IMR-90 (cell line): Measurements from ENCODE around the gene KRTAP10-3. TPM values are rescaled to one million over a fixed set of nuclear protein-coding genes. Genes with fewer than 3 reads are reported as not detected.

Source experiments
- ATAC-seq: fragments of 200-7000 bp; cut with Tn5 transposase; 2 replicates; pipeline ENCODE4 v1.9.1; 2020; ENCODE audit warnings: low read depth, mild to moderate bottlenecking, moderate library complexity
- BruUV-seq: library from RNA; stranded (reverse); fragments of 400-500 nt; replicated peaks from 2 replicates; lab custom pipeline; 2021; lab: Mats Ljungman, UMichigan
- CTCF ChIA-PET: fragments of 300-600 bp; formaldehyde crosslinking; extraction: SDS; loops from one replicate; lab custom pipeline; 2021; ENCODE audit warnings: antibody characterized with exemption; lab: Yijun Ruan, JAX
- POLR2A ChIA-PET: fragments of 300-600 bp; sonication (Branson Sonifier 250); formaldehyde crosslinking; loops from one replicate; lab custom pipeline; 2022; ENCODE audit warnings: antibody characterized with exemption; ENCODE audit not compliant: unreplicated experiment; lab: Charles Lee
- DNase-seq: peaks from one replicate; pipeline ENCODE4 v3.0.0; 2013
- H2AFZ ChIP-seq: replicated peaks from 2 replicates; pipeline ENCODE3; 2013; ENCODE audit warnings: low read length, mild to moderate bottlenecking; ENCODE audit not compliant: poor library complexity
- H2AK5ac ChIP-seq: 2 replicates; pipeline ENCODE4 v1.6.1; 2013; ENCODE audit warnings: low read depth, low read length, inconsistent platforms
- H2AK9ac ChIP-seq: replicated peaks from 2 replicates; pipeline ENCODE3; 2013; ENCODE audit warnings: mild to moderate bottlenecking, low read depth, low read length, moderate library complexity; ENCODE audit not compliant: poor library complexity
- H2BK120ac ChIP-seq: 2 replicates; pipeline ENCODE4 v1.6.1; 2013; ENCODE audit warnings: low read depth, low read length, inconsistent platforms
- H2BK15ac ChIP-seq: 3 replicates; pipeline ENCODE4 v1.6.1; 2013; ENCODE audit warnings: low read depth, low read length, inconsistent platforms
- H2BK20ac ChIP-seq: 2 replicates; pipeline ENCODE4 v1.6.1; 2013; ENCODE audit warnings: low read depth, mild to moderate bottlenecking, inconsistent platforms, low read length, moderate library complexity
- H2BK5ac ChIP-seq: 2 replicates; pipeline ENCODE4 v1.6.1; 2013; ENCODE audit warnings: mild to moderate bottlenecking, low read depth, low read length, inconsistent platforms; ENCODE audit not compliant: poor library complexity, severe bottlenecking
- H3K14ac ChIP-seq: replicated peaks from 2 replicates; pipeline ENCODE4 v1.6.1; 2013; ENCODE audit warnings: low read depth, low read length, inconsistent platforms
- H3K18ac ChIP-seq: 2 replicates; pipeline ENCODE4 v1.6.1; 2013; ENCODE audit warnings: low read depth, low read length, control low read depth
- H3K23ac ChIP-seq: 2 replicates; pipeline ENCODE4 v1.6.1; 2013; ENCODE audit warnings: low read depth, low read length, inconsistent platforms
- H3K27ac ChIP-seq: 2 replicates; pipeline ENCODE4 v1.5.1; 2013; ENCODE audit warnings: mild to moderate bottlenecking, control low read depth, low read length; ENCODE audit not compliant: insufficient read depth
- H3K27me3 ChIP-seq: 2 replicates; pipeline ENCODE4 v1.6.1; 2013; ENCODE audit warnings: low read length; ENCODE audit not compliant: control insufficient read depth, insufficient read depth
- H3K36me3 ChIP-seq: 2 replicates; pipeline ENCODE4 v1.6.1; 2013; ENCODE audit warnings: low read length, mixed read lengths; ENCODE audit not compliant: control insufficient read depth, insufficient read depth
- H3K4ac ChIP-seq: 2 replicates; pipeline ENCODE4 v1.6.1; 2013; ENCODE audit warnings: low read depth, low read length, inconsistent platforms
- H3K4me1 ChIP-seq: 2 replicates; pipeline ENCODE4 v1.6.1; 2013; ENCODE audit warnings: low read length, mixed read lengths; ENCODE audit not compliant: control insufficient read depth, insufficient read depth
- H3K4me2 ChIP-seq: 2 replicates; pipeline ENCODE4 v1.6.1; 2013; ENCODE audit warnings: low read depth, mild to moderate bottlenecking, control low read depth, low read length, moderate library complexity
- H3K4me3 ChIP-seq: 2 replicates; pipeline ENCODE4 v1.5.1; 2013; ENCODE audit warnings: low read depth, mild to moderate bottlenecking, control low read depth, low read length, moderate library complexity; ENCODE audit not compliant: insufficient read depth
- H3K56ac ChIP-seq: 2 replicates; pipeline ENCODE4 v1.6.1; 2013; ENCODE audit warnings: low read length, inconsistent platforms; ENCODE audit not compliant: insufficient read depth; ENCODE audit errors: extremely low read depth
- H3K79me1 ChIP-seq, 2 experiments: 2 replicates each; pipeline ENCODE4 v1.6.1; 2013; ENCODE audit warnings: low read length in 2 of 2, inconsistent platforms in 1 of 2, low read depth in 1 of 2
- H3K9ac ChIP-seq: 2 replicates; pipeline ENCODE4 v1.6.1; 2013; ENCODE audit warnings: low read depth, low read length, control low read depth
- H3K9me1 ChIP-seq: 2 replicates; pipeline ENCODE4 v1.6.1; 2013; ENCODE audit warnings: low read length, inconsistent platforms; ENCODE audit not compliant: insufficient read depth
- H3K9me3 ChIP-seq: 2 replicates; pipeline ENCODE4 v1.6.1; 2013; ENCODE audit warnings: low read length; ENCODE audit not compliant: control insufficient read depth, insufficient read depth
- H4K20me1 ChIP-seq: 2 replicates; pipeline ENCODE4 v1.6.1; 2013; ENCODE audit warnings: low read length, inconsistent platforms; ENCODE audit not compliant: insufficient read depth
- H4K5ac ChIP-seq: 2 replicates; pipeline ENCODE4 v1.6.1; 2013; ENCODE audit warnings: mild to moderate bottlenecking, low read depth, low read length, control low read depth
- H4K8ac ChIP-seq, 2 experiments: 2 replicates each; pipeline ENCODE4 v1.6.1; 2013; ENCODE audit warnings: low read depth in 2 of 2, low read length in 2 of 2, control low read depth in 1 of 2, inconsistent platforms in 1 of 2
- H4K91ac ChIP-seq: 2 replicates; pipeline ENCODE4 v1.6.1; 2013; ENCODE audit warnings: low read depth, low read length, inconsistent platforms; ENCODE audit not compliant: insufficient read depth
- BHLHE40 ChIP-seq: fragments of 150-350 bp; IDR thresholded peaks from 2 replicates; pipeline ENCODE4 v1.6.1; 2016; ENCODE audit warnings: mild to moderate bottlenecking, low read depth, low read length
- CTCF ChIP-seq: conservative IDR thresholded peaks from 2 replicates; pipeline ENCODE4 v1.5.1; 2012; ENCODE audit warnings: mild to moderate bottlenecking, low read depth, low read length, improper control_type of control experiment
- MAZ ChIP-seq: IDR thresholded peaks from 2 replicates; pipeline ENCODE4 v1.6.1; 2012; ENCODE audit warnings: low read depth, mild to moderate bottlenecking, low read length, improper control_type of control experiment, moderate library complexity, borderline replicate concordance
- NFE2L2 ChIP-seq: fragments of 150-350 bp; IDR thresholded peaks from 2 replicates; pipeline ENCODE4 v1.6.1; 2016; ENCODE audit warnings: low read depth, mild to moderate bottlenecking, low read length
- RAD21 ChIP-seq: IDR thresholded peaks from 2 replicates; pipeline ENCODE4 v1.6.1; 2012; ENCODE audit warnings: low read length, improper control_type of control experiment
- WGBS, 2 experiments: methylation state at CpG; one replicate each; pipeline versions ENCODE4 v1.1.5 to v1.1.7; 2013; ENCODE audit warnings: missing lambda C conversion rate in 2 of 2; ENCODE audit not compliant: insufficient read length in 1 of 2; ENCODE audit errors: extremely low coverage in 2 of 2; 5-methylcytosine and 5-hydroxymethylcytosine counted together
- dilution Hi-C: fragments of 300-500 bp; cut with HindIII; formaldehyde crosslinking; loops from one replicate; pipeline ENCODE4 v1.14.3; 2018; ENCODE audit warnings: low sequenced_read_pairs; ENCODE audit not compliant: unreplicated experiment
- in situ Hi-C: fragments of 300-500 bp; cut with MboI; formaldehyde crosslinking; loops from 3 replicates; pipeline ENCODE4 v1.14.3; 2019; ENCODE audit warnings: low sequenced_read_pairs, inconsistent platforms, mixed read lengths
- intact Hi-C: fragments of 100-400 bp; cut with micrococcal nuclease; formaldehyde crosslinking; loops from 2 replicates; pipeline ENCODE4 v1.10.0; 2022
- polyA plus RNA-seq, 3 experiments: library from polyadenylated mRNA; depleted of rRNA; stranded (reverse); fragments of >200 nt; gene quantifications; 2 replicates each; pipeline ENCODE4 v1.2.3, GENCODE V29; 2012; ENCODE audit warnings: low replicate concordance in 1 of 3
- total RNA-seq: library from RNA; depleted of rRNA; stranded (reverse); fragments of >200 nt; gene quantifications from 2 replicates; pipeline ENCODE4 v1.2.3, GENCODE V29; 2012

KRTAP10-3 gene
- total and polyA plus RNA-seq, 2 of the 4 experiments (the other 2 are of a cell fraction) = not detected

GRCh38 chr21:44552136-44552535 lies 6.5 kb downstream of the KRTAP10-3 start:
- H3K23ac ChIP-seq = no peak overlapping the region
- BruUV-seq = no TSS peak
- no peak overlapping the region for H2AK9ac ChIP-seq
- TF ChIP-seq RAD21 = no peak
- no peak for TF ChIP-seq NFE2L2
- no peak for TF ChIP-seq CTCF
- TF ChIP-seq BHLHE40 = no peak
- TF ChIP-seq MAZ = no peak
- H2BK15ac ChIP-seq = no peak overlapping the region
- in situ Hi-C loops = no loop called here
- 61% methylated on average over 3 of the region's 6 CpGs; no CpG with 5 or more reads in 1 of the 2 experiments for WGBS, 2 experiments
- H4K5ac ChIP-seq = no peak overlapping the region
- no peak overlapping the region for H3K56ac ChIP-seq
- no peak overlapping the region for H3K4me3 ChIP-seq
- no peak overlapping the region for H3K14ac ChIP-seq
- H2BK5ac ChIP-seq = no peak overlapping the region
- no peak for ATAC-seq
- peaks cover 20% of the 10 kb centered on the region for H3K27me3 ChIP-seq
- H3K9ac ChIP-seq = no peak overlapping the region
- intact Hi-C loops = no loop called here
- H3K9me1 ChIP-seq = no peaks in the 10 kb centered on the region
- no peaks in the 10 kb centered on the region for H3K79me1 ChIP-seq
- ChIA-PET CTCF (no interaction called here), POLR2A (no interaction called here)
- no peak overlapping the region for H3K27ac ChIP-seq
- no peak overlapping the region for H3K4me2 ChIP-seq
- peaks cover 2% of the 10 kb centered on the region; the same call in 1 of the 2 replicates for H3K9me3 ChIP-seq
- no peak overlapping the region for H2AK5ac ChIP-seq
- H2BK120ac ChIP-seq = no peak overlapping the region
- no peaks in the 10 kb centered on the region for H3K36me3 ChIP-seq
- H3K4ac ChIP-seq = no peak overlapping the region
- H3K4me1 ChIP-seq = no peaks in the 10 kb centered on the region
- H2BK20ac ChIP-seq = no peak overlapping the region
- no peak overlapping the region for H4K8ac ChIP-seq
- no peak overlapping the region for H2AFZ ChIP-seq
- H4K20me1 ChIP-seq = no peaks in the 10 kb centered on the region
- dilution Hi-C loops = no loop called here
- no peak for DNase-seq
- H3K18ac ChIP-seq = no peak overlapping the region
- H4K91ac ChIP-seq = no peak overlapping the region
